CD4-positive, alpha-beta memory T cell (primary cell): ENCODE results near the gene TBCD. TPM values are rescaled to one million over a fixed set of nuclear protein-coding genes. Genes with fewer than 3 reads are reported as not detected.

Source experiments
- CTCF ChIA-PET: fragments of 350-600 bp; sonication (Branson Sonifier 250); formaldehyde crosslinking; loops from one replicate; lab custom pipeline; 2021; ENCODE audit warnings: inconsistent platforms; ENCODE audit not compliant: partially characterized antibody; lab: Charles Lee
- POLR2A ChIA-PET: fragments of 350-600 bp; sonication (Branson Sonifier 250); formaldehyde crosslinking; loops from one replicate; lab custom pipeline; 2021; ENCODE audit not compliant: partially characterized antibody; lab: Charles Lee
- DNase-seq, 5 donors: peaks; one replicate each; pipeline versions ENCODE4 v3.0.0 to v3.0.0-alpha.2; 2020 to 2022; ENCODE audit warnings: mixed read lengths in 1 of 5
- H3K27ac ChIP-seq: one replicate; pipeline ENCODE4 v1.7.0; 2013; ENCODE audit warnings: low read depth, low read length
- H3K27me3 ChIP-seq: 2 replicates; pipeline ENCODE4 v1.7.0; 2013; ENCODE audit warnings: mild to moderate bottlenecking, low read length, moderate library complexity; ENCODE audit not compliant: insufficient read depth
- H3K36me3 ChIP-seq: 2 replicates; pipeline ENCODE4 v1.7.0; 2013; ENCODE audit warnings: mild to moderate bottlenecking, low read length, moderate library complexity; ENCODE audit not compliant: insufficient read depth
- H3K4me1 ChIP-seq: 2 replicates; pipeline ENCODE4 v1.7.0; 2013; ENCODE audit warnings: mild to moderate bottlenecking, low read length, moderate library complexity; ENCODE audit not compliant: insufficient read depth
- H3K4me3 ChIP-seq, 2 donors: one replicate each; pipeline ENCODE4 v1.7.0; 2013; ENCODE audit warnings: low read length in 2 of 2, mild to moderate bottlenecking in 1 of 2
- H3K9me3 ChIP-seq, 2 donors: one replicate each; pipeline ENCODE4 v1.7.0; 2013; ENCODE audit warnings: low read length in 2 of 2, control low read depth in 1 of 2; ENCODE audit not compliant: control insufficient read depth in 1 of 2
- H3K27ac Mint-ChIP-seq, 7 donors: one replicate each; pipeline ENCODE4 v1.8.0; 2020 to 2021; ENCODE audit warnings: mixed read lengths in 7 of 7, mild to moderate bottlenecking in 6 of 7, inconsistent platforms in 3 of 7, moderate library complexity in 3 of 7
- H3K27me3 Mint-ChIP-seq, 2 donors: one replicate each; pipeline ENCODE4 v1.8.0; 2020 to 2021; ENCODE audit warnings: mixed read lengths in 2 of 2
- H3K36me3 Mint-ChIP-seq, 2 donors: one replicate each; pipeline ENCODE4 v1.8.0; 2020 to 2021; ENCODE audit warnings: mixed read lengths in 2 of 2, inconsistent platforms in 1 of 2, mild to moderate bottlenecking in 1 of 2
- H3K4me1 Mint-ChIP-seq, 4 donors: one replicate each; pipeline ENCODE4 v1.8.0; 2020 to 2021; ENCODE audit warnings: mixed read lengths in 4 of 4, mild to moderate bottlenecking in 1 of 4
- H3K4me3 Mint-ChIP-seq, 8 donors: one replicate each; pipeline ENCODE4 v1.8.0; 2020 to 2021; ENCODE audit warnings: mixed read lengths in 8 of 8, mild to moderate bottlenecking in 7 of 8, moderate library complexity in 6 of 8, inconsistent platforms in 3 of 8
- H3K9me3 Mint-ChIP-seq, 8 donors: one replicate each; pipeline ENCODE4 v1.8.0; 2020 to 2021; ENCODE audit warnings: mixed read lengths in 8 of 8, mild to moderate bottlenecking in 5 of 8, inconsistent platforms in 3 of 8, moderate library complexity in 1 of 8
- intact Hi-C: fragments of 100-400 bp; cut with micrococcal nuclease; formaldehyde crosslinking; loops from one replicate; pipeline ENCODE4 v1.15.1; 2023
- polyA plus RNA-seq, 2 donors: library from polyadenylated mRNA; unstranded; fragments of 300-500 nt; fragmentation: Illumina TruSeq; gene quantifications; one replicate each; pipeline ENCODE4 v1.2.3, GENCODE V29; 2021
- total RNA-seq, 2 experiments: library from RNA; stranded (reverse); gene quantifications; one replicate each; pipeline ENCODE4 v1.2.3, GENCODE V29; 2021

Gene TBCD
- total and polyA plus RNA-seq, 4 experiments from 2014 or later, result 102 to 263 (median 192) TPM

- no peak for DNase-seq
- Mint-ChIP-seq H3K27ac (no peak overlapping the region), H3K9me3 (peaks cover 5 to 41% (median 34%) of the 10 kb centered on the region in 8 donors), H3K4me1 (peaks cover 0 to 1% (median 0%) of the 10 kb centered on the region in 4 donors), H3K27me3 (no peaks in the 10 kb centered on the region), H3K4me3 (no peak overlapping the region), H3K36me3 (peaks cover 35 to 50% of the 10 kb centered on the region in 2 donors)
- CTCF ChIA-PET, result no interaction called here
- Histone ChIP-seq H3K27ac (no peak overlapping the region), H3K27me3 (no peaks in the 10 kb centered on the region), H3K9me3 (no peaks in the 10 kb centered on the region), H3K4me1 (no peaks in the 10 kb centered on the region), H3K36me3 (no peaks in the 10 kb centered on the region), H3K4me3 (no peak overlapping the region)
- POLR2A ChIA-PET, result no interaction called here
- intact Hi-C loops, result no loop called here
Measured at GRCh38 chr17:82956726-82957468, 205.0 kb downstream of the TBCD start.

GRCh38 chr17:82957469-82957795 is 205.6 kb downstream of the TBCD start:
- Mint-ChIP-seq H3K4me3 (no peak overlapping the region), H3K27ac (no peak overlapping the region), H3K4me1 (peaks cover 0 to 1% (median 0%) of the 10 kb centered on the region in 4 donors), H3K27me3 (no peaks in the 10 kb centered on the region), H3K36me3 (peaks cover 32 to 44% of the 10 kb centered on the region in 2 donors), H3K9me3 (peaks cover 5 to 36% (median 31%) of the 10 kb centered on the region in 8 donors)
- no peak for DNase-seq
- POLR2A ChIA-PET, result no interaction called here
- Histone ChIP-seq H3K9me3 (no peaks in the 10 kb centered on the region), H3K4me1 (no peaks in the 10 kb centered on the region), H3K27ac (no peak overlapping the region), H3K36me3 (no peaks in the 10 kb centered on the region), H3K27me3 (no peaks in the 10 kb centered on the region), H3K4me3 (no peak overlapping the region)
- intact Hi-C loops, result no loop called here
- CTCF ChIA-PET, result no interaction called here

- no peak overlapping the region for H3K27ac Mint-ChIP-seq
- H3K9me3 Mint-ChIP-seq, result peaks cover 4 to 29% (median 24%) of the 10 kb centered on the region in 8 donors
- ChIA-PET POLR2A (no interaction called here), CTCF (no interaction called here)
- DNase-seq, result no peak
- intact Hi-C loops, result no loop called here
- Histone ChIP-seq H3K27me3 (no peaks in the 10 kb centered on the region), H3K36me3 (no peaks in the 10 kb centered on the region), H3K4me1 (no peaks in the 10 kb centered on the region), H3K27ac (no peak overlapping the region), H3K4me3 (no peak overlapping the region), H3K9me3 (no peaks in the 10 kb centered on the region)
- no peak overlapping the region for H3K4me3 Mint-ChIP-seq
- H3K27me3 Mint-ChIP-seq, result no peaks in the 10 kb centered on the region
- H3K4me1 Mint-ChIP-seq, result peaks cover 0 to 2% (median 1%) of the 10 kb centered on the region in 4 donors
- peaks cover 27 to 38% of the 10 kb centered on the region in 2 donors for H3K36me3 Mint-ChIP-seq
Measured at GRCh38 chr17:82957961-82958561, 206.2 kb downstream of the TBCD start.

- peak overlapping the region in 1 of 7 donors; percentile 24 for H3K27ac Mint-ChIP-seq
- no peaks in the 10 kb centered on the region for H3K27me3 Mint-ChIP-seq
- DNase-seq, result no peak
- peaks cover 16 to 25% of the 10 kb centered on the region in 2 donors for H3K36me3 Mint-ChIP-seq
- no peak overlapping the region for H3K4me3 Mint-ChIP-seq
- Histone ChIP-seq H3K27me3 (no peaks in the 10 kb centered on the region), H3K4me3 (no peak overlapping the region), H3K36me3 (no peaks in the 10 kb centered on the region), H3K27ac (no peak overlapping the region), H3K4me1 (peaks cover 3% of the 10 kb centered on the region), H3K9me3 (no peaks in the 10 kb centered on the region)
- H3K4me1 Mint-ChIP-seq, result peaks cover 1 to 8% (median 4%) of the 10 kb centered on the region in 4 donors
- ChIA-PET CTCF (no interaction called here), POLR2A (no interaction called here)
- H3K9me3 Mint-ChIP-seq, result peaks cover 0 to 17% (median 13%) of the 10 kb centered on the region in 8 donors
- intact Hi-C loops, result no loop called here
Measured at GRCh38 chr17:82959242-82959930, 207.5 kb downstream of the TBCD start.

- H3K27ac ChIP-seq, result no peak overlapping the region
- no peaks in the 10 kb centered on the region for H3K9me3 ChIP-seq
- Mint-ChIP-seq H3K4me3 (no peak overlapping the region), H3K27me3 (no peaks in the 10 kb centered on the region), H3K4me1 (peaks cover 1 to 8% (median 4%) of the 10 kb centered on the region in 4 donors), H3K9me3 (peaks cover 0 to 11% (median 7%) of the 10 kb centered on the region in 8 donors), H3K36me3 (peaks cover 10 to 18% of the 10 kb centered on the region in 2 donors), H3K27ac (peak overlapping the region in 1 of 7 donors; percentile 24)
- CTCF ChIA-PET, result no interaction called here
- no peaks in the 10 kb centered on the region for H3K27me3 ChIP-seq
- POLR2A ChIA-PET, result no interaction called here
- peaks cover 3% of the 10 kb centered on the region for H3K4me1 ChIP-seq
- H3K36me3 ChIP-seq, result no peaks in the 10 kb centered on the region
- intact Hi-C loops, result no loop called here
- no peak for DNase-seq
- H3K4me3 ChIP-seq, result no peak overlapping the region
Measured at GRCh38 chr17:82959990-82960418, 208.1 kb downstream of the TBCD start.

- no peaks in the 10 kb centered on the region for H3K27me3 ChIP-seq
- DNase-seq, result no peak
- Mint-ChIP-seq H3K4me3 (no peak overlapping the region), H3K36me3 (peaks cover 4 to 12% of the 10 kb centered on the region in 2 donors), H3K27me3 (no peaks in the 10 kb centered on the region), H3K27ac (no peak overlapping the region), H3K9me3 (peaks cover 0 to 4% (median under 1%) of the 10 kb centered on the region in 8 donors), H3K4me1 (peaks cover 1 to 8% (median 4%) of the 10 kb centered on the region in 4 donors)
- no peaks in the 10 kb centered on the region for H3K9me3 ChIP-seq
- POLR2A ChIA-PET, result no interaction called here
- intact Hi-C loops, result no loop called here
- CTCF ChIA-PET, result no interaction called here
- no peak overlapping the region for H3K4me3 ChIP-seq
- H3K4me1 ChIP-seq, result peaks cover 3% of the 10 kb centered on the region
- H3K36me3 ChIP-seq, result no peaks in the 10 kb centered on the region
- no peak overlapping the region for H3K27ac ChIP-seq
Measured at GRCh38 chr17:82960419-82961271, 208.8 kb downstream of the TBCD start.
